ENCODE measurements around the gene MYO3B.

The MYO3B gene

GRCh38 chr2:170563401-170563800 is 385.5 kb downstream of the MYO3B start:
- no peaks in the 10 kb centered on the region for H3K27me3 ChIP-seq (replicated peaks; ENCODE audit: control insufficient read depth, insufficient read depth, low read length)
- H3K36me3 ChIP-seq (ENCODE audit: control insufficient read depth, insufficient read depth, low read length), result no peaks in the 10 kb centered on the region
- H3K4me3 ChIP-seq (replicated peaks; ENCODE audit: low read depth, low read length), result no peak overlapping the region
- TF ChIP-seq CTCF (IDR thresholded peaks at IDR 0.05; ENCODE audit: insufficient read depth, low read length, poor library complexity, severe bottlenecking), result no peak
- no peak for DNase-seq (ENCODE audit: extremely low read depth, insufficient read length)

GRCh38 chr2:170566138-170566537 is 388.2 kb downstream of the MYO3B start:
- Histone ChIP-seq H3K4me3 (replicated peaks; ENCODE audit: low read depth, low read length) (no peak overlapping the region), H3K36me3 (ENCODE audit: control insufficient read depth, insufficient read depth, low read length) (no peaks in the 10 kb centered on the region), H3K27me3 (replicated peaks; ENCODE audit: control insufficient read depth, insufficient read depth, low read length) (no peaks in the 10 kb centered on the region)
- no peak for TF ChIP-seq CTCF (IDR thresholded peaks at IDR 0.05; ENCODE audit: insufficient read depth, low read length, poor library complexity, severe bottlenecking)
- DNase-seq (ENCODE audit: extremely low read depth, insufficient read length), result no peak

GRCh38 chr2:170567429-170567828 is 389.5 kb downstream of the MYO3B start:
- H3K36me3 ChIP-seq (ENCODE audit: control insufficient read depth, insufficient read depth, low read length), result no peaks in the 10 kb centered on the region
- no peaks in the 10 kb centered on the region for H3K27me3 ChIP-seq (replicated peaks; ENCODE audit: control insufficient read depth, insufficient read depth, low read length)
- TF ChIP-seq CTCF (IDR thresholded peaks at IDR 0.05; ENCODE audit: insufficient read depth, low read length, poor library complexity, severe bottlenecking), result no peak
- DNase-seq (ENCODE audit: extremely low read depth, insufficient read length), result no peak
- H3K4me3 ChIP-seq (replicated peaks; ENCODE audit: low read depth, low read length), result no peak overlapping the region

GRCh38 chr2:170568511-170568910 is 390.6 kb downstream of the MYO3B start:
- no peak for DNase-seq (ENCODE audit: extremely low read depth, insufficient read length)
- Histone ChIP-seq H3K36me3 (ENCODE audit: control insufficient read depth, insufficient read depth, low read length) (no peaks in the 10 kb centered on the region), H3K4me3 (replicated peaks; ENCODE audit: low read depth, low read length) (no peak overlapping the region), H3K27me3 (replicated peaks; ENCODE audit: control insufficient read depth, insufficient read depth, low read length) (no peaks in the 10 kb centered on the region)
- no peak for TF ChIP-seq CTCF (IDR thresholded peaks at IDR 0.05; ENCODE audit: insufficient read depth, low read length, poor library complexity, severe bottlenecking)

- no peak for DNase-seq (ENCODE audit: extremely low read depth, insufficient read length)
- no peak for TF ChIP-seq CTCF (IDR thresholded peaks at IDR 0.05; ENCODE audit: insufficient read depth, low read length, poor library complexity, severe bottlenecking)
- Histone ChIP-seq H3K36me3 (ENCODE audit: control insufficient read depth, insufficient read depth, low read length) (no peaks in the 10 kb centered on the region), H3K4me3 (replicated peaks; ENCODE audit: low read depth, low read length) (no peak overlapping the region), H3K27me3 (replicated peaks; ENCODE audit: control insufficient read depth, insufficient read depth, low read length) (no peaks in the 10 kb centered on the region; the same call in 1 of the 2 replicates)
Observed at GRCh38 chr2:170571612-170572011, 393.7 kb downstream of the MYO3B start.

GRCh38 chr2:170573671-170574070 is 395.7 kb downstream of the MYO3B start:
- Histone ChIP-seq H3K4me3 (replicated peaks; ENCODE audit: low read depth, low read length) (no peak overlapping the region), H3K27me3 (replicated peaks; ENCODE audit: control insufficient read depth, insufficient read depth, low read length) (no peaks in the 10 kb centered on the region; the same call in 1 of the 2 replicates), H3K36me3 (ENCODE audit: control insufficient read depth, insufficient read depth, low read length) (no peaks in the 10 kb centered on the region)
- no peak for TF ChIP-seq CTCF (IDR thresholded peaks at IDR 0.05; ENCODE audit: insufficient read depth, low read length, poor library complexity, severe bottlenecking)
- no peak for DNase-seq (ENCODE audit: extremely low read depth, insufficient read length)
